Stimulated activated CD8-positive, alpha-beta memory T cell treated with anti-CD3 and anti-CD28 coated beads, Interleukin-7, amount 100 ng/mL, for 24 hours (primary cell): ENCODE results near the gene RLBP1.
"Not testable (repeated sequence)": the region's sequence is repeated elsewhere in the genome, so short reads cannot be mapped to it uniquely, and the experiment has no call there.

Source experiments
- DNase-seq: peaks from one replicate; pipeline ENCODE4 v3.0.0-alpha.2; 2020; ENCODE audit warnings: low read depth

Gene RLBP1

DNA sequence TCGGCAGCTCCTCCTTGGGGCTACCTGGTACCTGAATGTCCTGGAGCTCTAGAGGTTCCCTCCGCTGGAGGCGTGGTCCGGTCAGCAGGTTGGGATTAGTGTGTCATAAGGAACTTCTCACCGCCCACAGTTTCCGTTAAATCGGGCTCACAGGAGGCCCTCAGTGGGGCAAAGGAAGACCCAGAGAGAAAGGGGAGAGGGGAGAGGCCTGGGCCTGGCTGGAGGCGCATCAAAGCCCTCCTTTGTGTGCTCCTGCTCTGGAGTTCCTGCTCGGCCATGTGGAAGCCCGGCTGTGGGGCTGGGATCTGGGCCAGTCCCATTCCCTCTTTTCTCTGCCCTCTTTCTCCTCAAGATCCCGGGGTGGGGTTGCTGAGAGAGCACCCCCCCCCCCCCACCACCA lies at the start of gene RLBP1:
Gene RLBP1 (minus strand): TSS at position 37 of the 400 bp plus-strand sequence. CDS start 2,604 bp downstream, outside the sequence.
- no peak for DNase-seq

- not testable (repeated sequence) for DNase-seq
Observed at GRCh38 chr15:89250142-89250541, 28.8 kb upstream of the RLBP1 start.

DNA sequence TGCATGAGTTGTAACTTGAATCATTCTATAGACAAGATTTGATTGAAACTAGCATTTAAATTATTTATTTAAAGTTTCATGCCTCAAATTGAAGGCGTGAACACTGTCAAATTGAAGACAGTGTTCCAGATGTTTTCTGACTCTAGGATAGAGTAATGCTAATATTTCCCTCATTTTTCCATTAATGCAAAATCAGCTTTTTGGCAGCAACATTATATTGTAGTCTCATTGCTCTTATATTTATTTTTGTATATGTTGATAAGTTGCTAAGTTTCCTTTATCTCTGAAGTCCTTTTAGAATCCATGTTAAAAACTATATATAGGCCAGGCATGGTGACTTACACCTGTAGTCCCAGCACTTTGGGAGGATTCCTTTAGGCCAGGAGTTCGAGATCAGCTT lies 27.2 kb upstream of the RLBP1 start:
- DNase-seq = no peak

DNA sequence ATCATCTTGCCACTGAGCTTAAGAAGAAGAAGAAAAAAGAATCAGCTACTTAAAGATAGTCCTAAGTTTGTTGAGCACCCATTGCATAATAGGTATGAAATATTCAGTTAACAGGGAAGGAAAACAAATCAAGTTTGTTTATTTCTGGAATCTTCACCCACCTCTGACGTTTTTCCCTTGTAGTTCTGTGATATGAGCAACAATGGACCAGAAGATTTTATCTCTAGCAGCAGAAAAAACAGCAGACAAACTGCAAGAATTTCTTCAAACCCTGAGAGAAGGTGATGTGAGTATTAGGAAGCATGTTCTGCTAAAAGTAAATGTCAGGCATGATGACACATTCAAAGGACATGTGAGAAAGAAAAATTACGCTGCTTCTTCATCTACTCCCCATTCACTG lies 26.1 kb upstream of the RLBP1 start:
- no peak for DNase-seq

- DNase-seq = no peak
Observed at GRCh38 chr15:89244574-89244903, 23.2 kb upstream of the RLBP1 start.

DNA sequence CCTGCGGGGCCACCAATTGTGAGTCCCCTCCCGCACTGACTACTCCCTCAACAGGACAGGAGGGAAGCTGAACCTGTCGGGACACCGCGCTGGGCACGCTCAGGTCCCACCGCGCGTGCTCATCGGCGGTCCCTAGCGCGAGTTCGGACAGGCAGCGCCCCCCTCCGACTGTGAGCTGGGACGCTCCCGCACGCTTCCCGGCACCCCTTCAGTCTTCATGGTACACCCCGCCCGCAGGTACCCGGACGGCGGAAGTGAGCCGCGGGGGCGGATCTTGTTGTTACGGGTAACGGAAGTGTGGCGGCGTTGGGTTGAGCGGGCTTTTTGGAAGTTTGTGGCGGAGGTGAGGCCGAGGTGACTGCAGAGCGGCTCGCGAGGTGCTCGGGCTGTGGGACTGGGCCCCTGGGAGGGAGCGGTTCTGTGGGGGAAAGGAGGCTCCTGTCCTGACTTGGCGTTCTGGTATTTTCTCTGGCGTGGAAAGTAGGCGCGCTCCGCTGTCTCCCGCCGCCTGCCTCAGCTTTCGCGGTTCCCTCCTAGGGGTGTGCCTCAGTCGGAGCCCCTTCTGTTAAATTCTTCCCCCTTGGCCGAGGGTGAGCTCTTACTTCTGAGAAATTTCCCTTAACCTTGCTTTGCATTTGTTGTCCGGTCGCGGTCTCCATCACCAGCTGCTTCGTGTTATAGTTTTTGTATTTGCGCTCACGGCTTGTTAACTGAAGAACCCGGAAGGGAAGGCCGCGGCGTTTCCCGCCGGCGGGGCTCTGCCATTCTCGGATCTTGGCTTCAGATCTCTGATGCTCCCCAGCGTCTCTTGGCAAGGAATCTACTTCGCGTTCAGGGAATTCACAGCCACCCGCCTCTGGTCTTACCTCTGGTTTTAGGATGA lies 22.6 kb upstream of the RLBP1 start, which contains the start of gene FANCI:
Gene FANCI (plus strand): TSS at position 289 of the 883 bp plus-strand sequence. CDS start 3,669 bp downstream, outside the sequence.
- DNase-seq = peak; percentile 97

DNA sequence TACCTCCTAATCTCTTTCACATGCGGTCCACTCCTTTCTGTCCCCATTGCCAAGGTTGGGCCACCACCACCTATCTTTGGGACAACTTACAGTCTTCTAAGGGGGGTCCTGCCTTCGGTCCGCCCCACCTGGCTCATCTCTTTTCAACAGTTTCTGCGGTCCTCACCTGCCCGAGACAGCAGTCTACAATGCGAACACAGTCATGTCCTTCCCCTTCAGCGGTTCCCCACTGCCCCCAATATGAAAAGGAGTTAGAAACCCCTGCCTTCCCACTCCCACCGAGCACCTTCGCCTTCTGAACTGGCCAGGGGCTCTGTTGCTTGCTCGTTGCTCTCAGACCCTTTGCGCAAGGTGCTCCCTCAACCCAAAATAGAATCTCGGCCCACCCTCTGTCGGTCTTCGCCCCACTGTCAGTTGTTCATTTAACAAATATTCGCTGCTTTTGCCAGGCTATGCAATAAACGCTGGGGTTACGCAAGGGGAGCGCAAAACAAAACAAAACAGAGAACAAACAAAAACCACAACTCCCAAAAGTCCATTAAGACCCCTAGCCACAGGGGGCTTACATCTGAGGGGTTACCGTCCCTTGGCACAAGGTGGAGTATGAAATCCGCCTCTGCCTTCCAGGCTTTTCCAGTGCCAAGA lies 21.8 kb upstream of the RLBP1 start:
- DNase-seq = no peak

DNA sequence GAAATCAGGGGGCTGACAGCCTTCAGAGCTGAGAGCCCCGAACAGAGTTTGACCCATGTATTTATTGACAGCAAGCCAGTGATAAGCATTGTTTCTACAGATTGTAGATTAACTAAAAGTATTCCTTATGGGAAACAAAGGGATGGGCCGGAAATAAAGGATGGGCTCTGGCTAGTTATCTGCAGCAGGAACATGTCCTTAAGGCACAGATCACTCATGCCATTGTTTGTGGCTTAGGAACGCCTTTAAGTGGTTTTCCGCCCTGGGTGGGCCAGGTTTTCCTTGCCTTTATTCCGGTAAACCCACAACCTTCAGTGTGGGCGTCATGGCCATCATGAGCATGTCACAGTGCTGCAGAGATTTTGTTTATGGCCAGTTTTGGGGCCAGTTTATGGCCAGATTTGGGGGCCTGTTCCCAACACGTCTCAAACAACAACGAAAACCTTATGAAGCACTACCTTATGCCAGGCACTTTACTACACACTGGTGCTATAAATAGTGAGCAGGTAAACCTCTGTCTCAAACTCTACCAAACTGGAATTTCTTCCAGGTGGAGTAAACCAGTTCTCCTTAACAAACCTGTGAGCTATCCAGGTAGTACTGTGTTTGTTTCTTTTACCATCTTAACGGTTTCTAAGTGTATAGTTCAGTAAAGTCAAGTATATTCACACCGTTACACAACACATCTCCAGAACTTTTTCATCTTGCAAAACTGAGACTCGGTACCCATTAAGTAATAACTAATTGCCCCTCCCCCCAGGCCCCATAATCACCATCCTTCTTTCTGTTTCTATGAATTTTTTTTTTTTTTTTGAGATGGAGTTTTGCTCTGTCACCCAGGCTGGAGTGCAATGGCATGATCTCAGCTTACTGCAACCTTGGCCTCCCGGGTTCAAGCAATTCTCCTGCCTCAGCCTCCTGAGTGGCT lies 18.8 kb upstream of the RLBP1 start:
- DNase-seq = not testable (repeated sequence)

GRCh38 chr15:89231832-89232231 lies 10.5 kb upstream of the RLBP1 start:
- no peak for DNase-seq

DNA sequence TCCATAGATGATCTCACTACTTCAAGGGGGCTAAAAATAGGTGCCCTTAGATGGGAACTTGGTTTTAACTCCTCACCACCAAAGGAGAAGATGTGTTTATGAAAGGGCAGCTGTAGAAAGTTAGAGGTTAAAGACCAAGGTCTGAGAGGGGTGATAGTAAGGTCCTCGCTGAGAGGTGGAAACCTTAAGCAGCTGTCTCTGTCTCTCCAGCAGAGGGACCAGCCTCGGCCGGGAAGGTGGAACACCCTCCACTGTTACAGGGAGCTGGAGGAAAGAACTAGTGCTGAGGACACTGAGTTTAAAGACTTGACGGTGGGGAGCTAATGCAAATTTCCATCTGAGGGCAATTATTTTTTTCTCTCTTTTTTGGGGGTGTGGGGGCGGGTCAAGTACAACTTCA lies 8.9 kb upstream of the RLBP1 start:
- no peak for DNase-seq

GRCh38 chr15:89227425-89227824 lies 6.0 kb upstream of the RLBP1 start:
- no peak for DNase-seq

DNA sequence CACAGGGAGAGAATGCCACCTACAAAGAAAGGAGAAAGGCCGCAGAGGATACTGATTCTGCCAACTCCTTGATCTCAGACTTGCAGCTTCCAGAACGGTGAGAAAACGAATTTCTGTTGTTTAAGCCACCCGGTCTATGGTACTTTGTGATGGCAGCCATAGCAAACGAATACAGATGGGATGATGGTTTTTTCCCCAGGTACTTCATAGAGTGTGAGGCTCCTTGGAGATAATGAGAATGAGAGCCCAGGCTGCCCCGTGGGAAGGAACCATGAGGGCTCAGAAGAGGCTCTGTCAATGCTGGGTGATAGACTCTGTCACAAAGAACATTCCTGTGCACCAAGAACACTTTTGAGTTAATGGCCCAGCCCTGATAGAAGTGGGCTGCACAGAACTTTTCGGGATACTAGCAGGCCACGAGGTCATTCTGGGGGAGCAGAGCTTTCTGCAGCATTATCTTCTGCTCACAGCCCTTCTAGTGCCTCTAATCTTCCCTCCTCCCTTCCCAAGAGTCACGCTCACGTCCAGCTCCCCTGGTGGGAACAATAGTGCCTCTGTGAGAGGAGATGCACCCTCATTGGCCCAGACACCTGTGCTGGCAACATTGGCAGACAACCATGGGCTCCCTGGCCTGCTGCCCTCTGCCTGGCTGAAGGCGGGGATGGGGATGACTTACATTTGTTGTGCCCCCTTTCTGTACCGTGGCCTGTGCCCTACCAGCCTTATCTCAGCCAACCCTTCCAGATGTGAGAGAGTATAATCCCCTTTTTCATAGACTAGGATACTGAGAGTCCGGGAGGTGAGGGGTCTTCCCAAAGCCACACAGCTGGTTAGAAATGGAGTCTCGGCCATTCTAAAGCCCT lies 5.2 kb upstream of the RLBP1 start:
- DNase-seq = no peak

DNA sequence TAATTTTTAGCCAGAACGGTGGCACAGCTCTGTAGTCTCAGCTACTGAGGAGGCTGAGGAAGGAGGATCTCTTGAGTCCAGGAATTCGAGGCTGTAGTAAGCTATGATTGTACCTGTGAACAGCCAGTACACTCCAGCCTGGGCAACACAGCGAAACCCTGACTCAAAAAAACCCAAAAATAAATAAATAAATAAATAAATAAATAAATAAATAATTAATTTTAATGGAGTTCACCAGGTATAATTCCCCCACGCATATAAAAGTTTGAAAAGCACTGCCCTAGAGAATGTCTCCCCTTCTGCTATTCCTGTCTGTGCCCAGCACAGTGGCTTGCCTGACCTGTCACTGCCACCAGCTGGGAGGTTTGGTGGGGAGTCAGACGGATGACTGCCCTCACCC lies 4.2 kb upstream of the RLBP1 start:
- DNase-seq = no peak

DNA sequence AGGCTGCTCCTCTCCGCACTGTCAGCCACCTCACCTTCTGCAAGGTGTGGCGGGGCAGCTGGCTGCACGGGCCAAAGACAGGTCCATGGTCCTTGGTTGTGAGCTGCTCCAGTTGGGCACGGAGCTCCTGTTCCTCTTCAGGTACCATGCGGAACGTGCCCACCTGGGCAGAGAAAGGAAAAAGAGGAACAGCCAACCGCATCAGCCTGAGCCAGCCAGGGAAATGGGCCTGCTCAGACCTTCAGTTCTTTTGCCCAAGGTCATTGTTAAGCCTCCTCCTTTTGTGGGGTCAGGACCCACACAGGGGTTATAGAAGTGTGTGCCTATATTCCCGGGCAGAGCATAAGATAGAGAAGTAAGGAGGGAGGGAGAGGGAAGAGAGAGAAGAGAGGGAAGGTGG lies 2.8 kb downstream of the RLBP1 start:
- no peak for DNase-seq

- no peak for DNase-seq
Observed at GRCh38 chr15:89217686-89218376, 3.5 kb downstream of the RLBP1 start.

DNA sequence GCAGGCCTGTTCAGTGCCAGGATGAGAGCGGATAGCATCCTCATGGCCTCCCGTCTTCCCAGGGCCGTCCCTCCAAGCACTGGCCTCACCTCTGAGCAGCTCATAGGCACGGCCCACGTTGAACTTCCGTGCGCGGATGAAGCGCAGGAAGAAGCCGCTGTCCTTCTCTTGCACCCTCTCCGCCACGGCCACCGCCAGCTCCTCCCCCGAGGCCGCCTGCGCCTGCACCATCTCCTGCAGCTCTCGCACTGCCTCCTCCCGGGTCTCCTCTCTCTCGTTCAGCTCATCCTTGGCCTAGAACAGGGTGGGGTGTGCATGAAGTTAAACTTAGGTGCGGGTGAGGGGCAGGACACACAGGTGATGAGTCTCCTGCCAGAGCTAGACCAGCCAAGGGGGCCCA lies 4.3 kb downstream of the RLBP1 start:
- no peak for DNase-seq

DNA sequence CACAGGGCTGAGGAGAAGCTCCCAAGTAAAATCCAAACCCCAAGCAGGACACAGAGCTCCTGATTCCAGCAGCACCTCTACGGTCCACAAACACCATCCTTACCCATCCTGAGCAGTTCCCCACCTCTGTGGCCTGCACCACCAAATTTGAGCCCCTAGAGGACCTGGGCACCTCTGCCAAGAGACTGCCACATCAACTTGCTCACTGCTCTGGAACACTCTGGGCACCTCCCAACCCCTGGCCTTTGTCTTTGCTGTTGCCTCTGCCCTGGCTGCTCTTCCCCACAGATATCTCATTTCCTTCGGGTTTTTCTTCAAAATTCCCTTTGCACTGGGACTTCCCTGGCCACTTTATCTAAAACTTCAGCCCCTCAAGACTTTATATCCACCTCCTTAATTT lies 5.8 kb downstream of the RLBP1 start:
- DNase-seq = no peak

DNA sequence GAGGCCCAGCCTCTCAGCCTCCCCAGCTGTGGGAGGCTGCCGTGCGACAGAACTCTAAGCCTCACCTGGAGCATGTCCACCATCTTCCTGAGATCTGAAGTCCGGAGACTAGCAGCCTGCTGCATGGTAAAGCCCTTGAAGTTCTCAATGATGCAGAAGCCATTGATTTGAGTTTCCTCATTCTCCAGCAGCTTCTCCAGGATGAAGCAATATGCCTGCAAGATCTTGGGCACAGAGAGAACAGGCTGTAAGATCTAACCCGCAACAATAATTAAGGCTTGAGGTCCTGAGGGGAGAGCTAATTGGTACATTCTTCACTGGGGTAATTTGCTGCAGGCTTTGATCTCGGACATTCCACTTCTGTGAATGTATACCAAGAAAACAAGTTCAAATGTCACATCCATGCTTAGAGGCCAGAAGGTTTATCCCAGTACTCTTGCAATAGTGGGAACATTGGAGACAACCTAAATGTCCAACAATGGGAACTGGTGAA lies 9.7 kb downstream of the RLBP1 start:
- no peak for DNase-seq

GRCh38 chr15:89209057-89209456 lies 12.3 kb downstream of the RLBP1 start:
- no peak for DNase-seq

DNA sequence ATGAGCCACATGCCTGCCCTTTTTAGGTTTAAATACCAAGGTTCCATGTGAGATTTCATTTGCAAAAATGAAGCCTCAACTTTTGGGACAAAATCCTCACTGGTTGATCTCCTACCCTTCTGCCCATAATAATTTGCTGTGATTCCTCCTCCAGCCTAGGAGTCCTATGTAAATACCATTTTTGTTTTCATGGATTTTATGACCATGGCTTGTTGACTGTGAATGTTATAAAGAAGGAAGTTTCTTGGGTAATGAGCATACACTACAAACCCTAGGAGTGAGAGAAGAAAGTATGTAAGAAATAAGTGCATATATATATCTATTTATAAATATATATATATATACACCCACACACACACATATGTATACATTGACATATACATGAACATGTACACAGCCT lies 13.1 kb downstream of the RLBP1 start:
- no peak for DNase-seq

DNA sequence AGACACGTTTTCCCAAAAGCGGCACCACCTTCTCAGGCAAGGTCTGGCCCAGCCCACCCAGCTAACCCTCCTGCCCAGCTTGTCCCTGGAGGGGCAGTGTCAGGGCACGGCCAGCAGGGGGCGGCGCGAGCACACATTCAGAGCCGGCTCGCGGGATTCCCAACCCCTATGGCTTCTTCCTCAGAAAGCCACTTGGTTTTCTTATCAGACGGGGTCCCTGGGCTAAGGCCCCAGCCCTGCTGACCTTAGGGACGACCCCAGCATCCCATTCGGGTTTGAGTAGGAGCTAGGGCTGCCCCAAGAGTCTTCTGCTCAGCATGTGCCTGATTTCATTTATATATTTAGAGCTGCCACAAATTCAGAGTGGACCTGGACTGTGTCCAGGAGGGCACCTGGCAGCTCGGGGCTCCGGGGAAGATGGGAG lies 14.5 kb downstream of the RLBP1 start:
- peak; percentile 40 for DNase-seq
